ENCODE measurements around the gene PRKCQ. TPM values are rescaled to one million over a fixed set of nuclear protein-coding genes. Genes with fewer than 3 reads are reported as not detected.

Gene PRKCQ
- polyA plus RNA-seq, 1 donor (not counting 4 experiments of a cell fraction or from before 2014, with no cell fraction given): 7.5 TPM

DNA sequence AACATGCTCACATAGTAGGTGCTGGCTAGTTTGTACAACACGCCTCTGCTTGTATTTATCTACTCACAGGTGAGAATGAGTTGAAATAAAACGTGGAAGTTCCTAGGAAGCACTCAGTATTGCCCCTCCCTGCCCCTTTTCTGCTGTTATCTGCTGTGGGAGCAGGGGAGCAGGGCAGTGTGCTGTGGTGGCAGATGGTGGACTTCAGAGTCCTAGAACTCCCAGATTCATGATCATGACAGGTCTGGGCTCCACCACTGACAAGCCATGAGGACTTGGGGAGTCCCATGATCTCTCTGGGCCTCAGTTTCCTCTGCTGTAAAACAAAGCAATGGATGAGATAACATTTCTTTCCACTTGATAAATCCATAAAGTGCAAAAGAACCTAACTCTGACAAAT is 11.6 kb upstream of the PRKCQ start:
- no peaks in the 10 kb centered on the region for H3K79me2 ChIP-seq (ENCODE audit: control insufficient read depth, insufficient read depth, low read length)
- H3K4me2 ChIP-seq (ENCODE audit: control insufficient read depth, extremely low read depth, insufficient read depth, low read depth, low read length): no peak overlapping the region
- TF ChIP-seq CTCF (optimal IDR thresholded peaks at IDR 0.05 in 1 of 3, IDR thresholded peaks at IDR 0.05 in 1 of 3, conservative IDR thresholded peaks at IDR 0.05 in 1 of 3; ENCODE audit: extremely low read depth in 1 of 3, insufficient read depth in 2 of 3, low read length in 3 of 3) (no peak), EZH2 (IDR thresholded peaks at IDR 0.05; ENCODE audit: low read length) (no peak)
- no peak overlapping the region for H3K27ac ChIP-seq (ENCODE audit: control insufficient read depth, insufficient read depth, low read length)
- no peak overlapping the region for H2AFZ ChIP-seq (ENCODE audit: control insufficient read depth, low read length)
- no peaks in the 10 kb centered on the region for H3K9me1 ChIP-seq (ENCODE audit: control insufficient read depth, extremely low read depth, insufficient read depth, low read length)
- no peaks in the 10 kb centered on the region for H3K36me3 ChIP-seq (ENCODE audit: control insufficient read depth in 2 of 2, extremely low read depth in 1 of 2, insufficient read depth in 2 of 2, low read length in 2 of 2)
- FAIRE-seq (no peak), DNase-seq (ENCODE audit: low read depth, low spot score) (no peak)
- no peaks in the 10 kb centered on the region for H3K9me3 ChIP-seq (ENCODE audit: control insufficient read depth, low read depth, low read length)
- no peak overlapping the region for H3K4me3 ChIP-seq (ENCODE audit: control insufficient read depth in 2 of 3, extremely low read depth in 1 of 3, insufficient read depth in 2 of 3, low read depth in 1 of 3, low read length in 3 of 3)
- dilution Hi-C loops (cut with MboI; ENCODE audit: extremely low pct_ligation_motif_present, low sequenced_read_pairs): no loop called here
- H3K9ac ChIP-seq (ENCODE audit: control insufficient read depth, extremely low read depth, insufficient read depth, low read length): no peak overlapping the region
- H4K20me1 ChIP-seq (ENCODE audit: control insufficient read depth, extremely low read depth, insufficient read depth, low read length): no peaks in the 10 kb centered on the region
- peaks cover 23% of the 10 kb centered on the region for H3K4me1 ChIP-seq (ENCODE audit: control insufficient read depth, extremely low read depth, insufficient read depth, low read length)
- H3K27me3 ChIP-seq (ENCODE audit: control insufficient read depth, extremely low read depth, insufficient read depth, low read length): no peaks in the 10 kb centered on the region

DNA sequence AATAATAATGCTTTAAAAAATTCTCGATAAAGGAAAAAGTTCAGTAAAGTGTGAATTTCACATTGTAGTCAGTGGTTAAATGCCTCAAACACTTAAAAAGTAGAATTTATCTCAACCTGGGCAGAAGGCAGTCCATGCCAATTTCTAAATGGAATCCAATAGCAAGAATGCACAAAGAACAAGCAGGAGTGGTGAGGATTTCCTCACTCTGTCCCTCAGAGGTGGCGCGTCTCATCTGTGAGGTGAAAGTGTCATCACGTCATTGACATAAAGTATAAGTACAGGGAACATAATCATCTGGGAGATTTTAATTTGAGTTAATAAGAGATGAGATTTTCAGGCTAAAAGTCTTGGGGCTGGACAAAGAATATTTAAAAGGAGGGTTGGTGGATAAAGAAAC is 10.0 kb upstream of the PRKCQ start:
- TF ChIP-seq EZH2 (IDR thresholded peaks at IDR 0.05; ENCODE audit: low read length) (no peak), CTCF (optimal IDR thresholded peaks at IDR 0.05 in 1 of 3, IDR thresholded peaks at IDR 0.05 in 1 of 3, conservative IDR thresholded peaks at IDR 0.05 in 1 of 3; ENCODE audit: extremely low read depth in 1 of 3, insufficient read depth in 2 of 3, low read length in 3 of 3) (no peak)
- no peak overlapping the region for H3K4me2 ChIP-seq (ENCODE audit: control insufficient read depth, extremely low read depth, insufficient read depth, low read depth, low read length)
- DNase-seq (ENCODE audit: low read depth, low spot score): no peak
- H3K27me3 ChIP-seq (ENCODE audit: control insufficient read depth, extremely low read depth, insufficient read depth, low read length): no peaks in the 10 kb centered on the region
- no peaks in the 10 kb centered on the region for H4K20me1 ChIP-seq (ENCODE audit: control insufficient read depth, extremely low read depth, insufficient read depth, low read length)
- no peaks in the 10 kb centered on the region for H3K36me3 ChIP-seq (ENCODE audit: control insufficient read depth in 2 of 2, extremely low read depth in 1 of 2, insufficient read depth in 2 of 2, low read length in 2 of 2)
- H3K79me2 ChIP-seq (ENCODE audit: control insufficient read depth, insufficient read depth, low read length): no peaks in the 10 kb centered on the region
- FAIRE-seq: no peak
- H3K27ac ChIP-seq (ENCODE audit: control insufficient read depth, insufficient read depth, low read length): no peak overlapping the region
- H3K4me3 ChIP-seq (ENCODE audit: control insufficient read depth in 2 of 3, extremely low read depth in 1 of 3, insufficient read depth in 2 of 3, low read depth in 1 of 3, low read length in 3 of 3): no peak overlapping the region
- dilution Hi-C loops (cut with MboI; ENCODE audit: extremely low pct_ligation_motif_present, low sequenced_read_pairs): no loop called here
- no peaks in the 10 kb centered on the region for H3K9me1 ChIP-seq (ENCODE audit: control insufficient read depth, extremely low read depth, insufficient read depth, low read length)
- no peaks in the 10 kb centered on the region for H3K9me3 ChIP-seq (ENCODE audit: control insufficient read depth, low read depth, low read length)
- H3K4me1 ChIP-seq (ENCODE audit: control insufficient read depth, extremely low read depth, insufficient read depth, low read length): peaks cover 23% of the 10 kb centered on the region
- no peak overlapping the region for H2AFZ ChIP-seq (ENCODE audit: control insufficient read depth, low read length)
- H3K9ac ChIP-seq (ENCODE audit: control insufficient read depth, extremely low read depth, insufficient read depth, low read length): no peak overlapping the region

Data from keratinocyte (primary cell).